BE2C (cell line): Measurements from ENCODE around the gene TOP3B.
A peak's percentile ranks its signal among the peaks of the same experiment; 100 is the strongest.

Experiments used
- DNase-seq: peaks from one replicate; pipeline ENCODE4 v3.0.0-alpha.2; 2020
- H3K27me3 ChIP-seq: fragments of 250-450 bp; sonication (Bioruptor Pico); 2 replicates; pipeline ENCODE4 v1.5.1; 2020; ENCODE audit warnings: mild to moderate bottlenecking
- H3K36me3 ChIP-seq: fragments of 250-450 bp; sonication (Bioruptor Pico); 2 replicates; pipeline ENCODE4 v1.5.1; 2020; ENCODE audit warnings: mild to moderate bottlenecking
- H3K4me1 ChIP-seq: fragments of 250-450 bp; sonication (Bioruptor Pico); 2 replicates; pipeline ENCODE4 v1.5.1; 2020
- H3K4me3 ChIP-seq: 2 replicates; pipeline ENCODE4 v1.5.1; 2011; ENCODE audit warnings: low read depth, low read length
- H3K9me3 ChIP-seq: fragments of 250-450 bp; sonication (Bioruptor Pico); 2 replicates; pipeline ENCODE4 v1.5.1; 2020
- TF ChIP-seq, protein P1 (sequence below): IDR thresholded peaks from 2 replicates; pipeline ENCODE4 v1.5.1; 2012; ENCODE audit warnings: mild to moderate bottlenecking, low read depth, low read length

TOP3B gene

DNA sequence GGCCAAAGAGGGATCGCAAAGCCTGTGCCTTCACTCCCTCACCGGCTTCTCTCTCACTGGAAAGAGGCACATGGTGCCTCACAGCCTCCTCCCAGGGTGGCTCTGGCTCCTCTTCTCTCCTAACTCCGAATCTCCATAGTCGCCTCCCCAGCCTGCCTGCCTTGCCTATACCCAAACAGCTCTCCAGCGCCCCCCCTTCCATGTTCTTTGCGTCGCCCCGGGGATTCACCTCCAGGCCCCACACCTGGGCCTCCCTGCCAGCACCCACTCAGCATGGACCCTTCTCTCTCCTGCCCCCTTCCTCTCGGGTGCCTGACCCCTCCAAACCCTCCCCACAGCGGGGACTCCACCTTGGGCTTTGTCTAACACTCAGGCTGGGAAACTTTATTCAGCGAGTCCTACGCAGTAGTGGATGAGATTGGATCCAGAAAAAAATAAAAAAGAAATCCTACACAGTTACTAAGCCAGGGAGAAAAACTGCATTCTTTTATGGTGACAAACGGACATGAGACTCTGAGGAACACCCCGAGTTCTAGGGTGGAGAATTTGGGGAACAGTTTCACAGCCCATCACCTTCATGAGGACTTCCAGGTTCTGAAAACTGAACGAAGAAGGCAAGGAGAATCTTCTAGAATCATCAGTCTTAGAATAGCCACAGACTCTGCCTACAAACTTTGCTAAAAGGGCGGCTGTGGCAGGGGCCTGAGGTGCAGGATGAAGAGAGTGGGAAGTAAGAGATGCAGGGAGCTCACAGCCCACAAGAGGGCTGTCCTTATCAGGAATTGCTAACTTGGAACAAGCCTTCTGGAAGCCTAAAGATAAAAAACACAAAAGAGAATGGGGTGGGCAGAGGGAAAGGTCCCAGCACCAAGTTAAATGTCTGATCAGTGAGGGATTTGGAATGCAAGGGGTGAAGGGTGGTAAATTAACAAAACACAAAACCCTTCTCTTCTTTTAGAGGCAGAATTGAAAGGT, 35.3 kb downstream of the TOP3B start:
- DNase-seq: no peak
- 0 out of 2 replicates have a peak, but pooled peaks cover 2% of the 10 kb centered on the region for H3K4me1 ChIP-seq
- TF ChIP-seq, protein P1, sequence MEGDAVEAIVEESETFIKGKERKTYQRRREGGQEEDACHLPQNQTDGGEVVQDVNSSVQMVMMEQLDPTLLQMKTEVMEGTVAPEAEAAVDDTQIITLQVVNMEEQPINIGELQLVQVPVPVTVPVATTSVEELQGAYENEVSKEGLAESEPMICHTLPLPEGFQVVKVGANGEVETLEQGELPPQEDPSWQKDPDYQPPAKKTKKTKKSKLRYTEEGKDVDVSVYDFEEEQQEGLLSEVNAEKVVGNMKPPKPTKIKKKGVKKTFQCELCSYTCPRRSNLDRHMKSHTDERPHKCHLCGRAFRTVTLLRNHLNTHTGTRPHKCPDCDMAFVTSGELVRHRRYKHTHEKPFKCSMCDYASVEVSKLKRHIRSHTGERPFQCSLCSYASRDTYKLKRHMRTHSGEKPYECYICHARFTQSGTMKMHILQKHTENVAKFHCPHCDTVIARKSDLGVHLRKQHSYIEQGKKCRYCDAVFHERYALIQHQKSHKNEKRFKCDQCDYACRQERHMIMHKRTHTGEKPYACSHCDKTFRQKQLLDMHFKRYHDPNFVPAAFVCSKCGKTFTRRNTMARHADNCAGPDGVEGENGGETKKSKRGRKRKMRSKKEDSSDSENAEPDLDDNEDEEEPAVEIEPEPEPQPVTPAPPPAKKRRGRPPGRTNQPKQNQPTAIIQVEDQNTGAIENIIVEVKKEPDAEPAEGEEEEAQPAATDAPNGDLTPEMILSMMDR: peak; percentile 56

DNA sequence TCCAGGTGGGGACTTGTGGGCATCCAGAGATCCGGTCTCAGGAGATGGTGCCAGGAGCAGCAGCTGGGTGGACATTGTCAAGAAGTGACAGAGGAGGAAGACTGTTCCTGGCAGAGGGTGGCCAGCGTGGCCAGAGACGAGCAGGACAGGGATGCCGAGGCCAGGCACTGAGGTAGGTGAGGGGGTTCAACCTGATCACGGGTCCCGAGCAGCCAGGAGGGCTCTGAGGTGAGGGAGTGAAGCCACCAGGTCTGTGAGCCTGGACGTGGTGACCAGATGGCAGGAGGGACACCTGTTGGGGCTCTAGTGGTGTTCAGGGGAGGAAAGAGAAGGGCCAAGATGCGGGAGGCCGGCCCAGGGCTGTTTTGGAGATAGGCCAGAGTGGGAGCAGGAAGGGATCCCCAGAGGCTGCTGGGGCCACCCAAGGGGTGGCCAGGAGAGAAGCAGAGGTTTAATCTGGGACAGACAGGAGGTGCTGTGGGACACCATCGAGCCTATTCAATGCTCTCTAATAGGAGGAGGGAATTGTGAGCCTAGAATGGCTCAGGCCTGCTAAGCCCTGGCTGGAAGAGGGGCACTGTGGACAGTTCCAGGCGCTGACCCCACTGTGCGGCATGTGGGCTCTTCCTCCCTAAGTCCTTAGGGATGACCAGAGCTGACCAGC, 36.2 kb downstream of the TOP3B start:
- Histone ChIP-seq H3K36me3 (peaks cover 9% of the 10 kb centered on the region), H3K27me3 (no peaks in the 10 kb centered on the region), H3K9me3 (no peaks in the 10 kb centered on the region), H3K4me1 (0 out of 2 replicates have a peak, but pooled peaks cover 2% of the 10 kb centered on the region), H3K4me3 (no peak overlapping the region)
- TF ChIP-seq, protein P1: no peak
- no peak for DNase-seq

More for the DNA sequence above, 35.3 kb downstream of the TOP3B start:
- no peaks in the 10 kb centered on the region for H3K27me3 ChIP-seq
- H3K36me3 ChIP-seq: peaks cover 9% of the 10 kb centered on the region
- H3K9me3 ChIP-seq: no peaks in the 10 kb centered on the region
- no peak overlapping the region for H3K4me3 ChIP-seq

DNA sequence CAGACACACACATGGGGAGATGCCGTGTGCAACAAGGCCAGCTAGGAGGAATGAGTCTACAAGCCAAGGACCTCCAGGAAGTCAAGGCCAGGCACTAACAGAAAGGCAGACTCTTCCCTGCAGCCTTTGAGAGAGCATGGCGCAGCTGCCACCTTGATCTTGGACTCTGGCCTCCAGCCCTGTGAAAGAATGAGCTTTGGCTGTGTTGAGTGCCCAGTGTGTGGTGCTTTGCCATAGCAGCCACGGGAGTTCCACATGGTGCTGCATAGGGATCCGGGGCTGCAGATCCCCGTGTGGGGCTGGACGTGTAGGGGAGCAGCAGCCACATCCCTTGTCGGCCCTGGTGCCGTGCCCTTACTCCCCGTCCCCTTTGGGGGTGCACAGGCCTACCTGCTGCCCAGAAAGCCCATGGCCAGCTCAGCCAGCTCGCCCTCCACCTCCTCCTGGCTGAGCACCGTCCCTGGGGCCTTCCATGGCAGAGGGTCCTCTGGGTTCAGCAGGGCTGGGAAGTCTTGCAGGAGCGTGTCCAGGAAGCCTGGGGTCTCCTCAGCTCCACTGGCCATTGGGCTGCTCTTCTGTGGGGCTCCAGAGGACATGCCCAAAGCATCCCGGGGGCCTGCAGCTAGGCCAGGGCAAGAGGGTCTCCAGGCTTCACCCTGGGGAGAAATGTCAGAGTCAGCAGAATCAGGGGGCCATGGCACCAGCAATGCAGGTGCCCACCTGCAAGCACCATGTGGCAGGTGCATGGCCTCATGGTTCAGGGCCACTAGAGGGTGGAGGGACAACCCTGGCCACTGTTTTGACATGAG, 36.9 kb downstream of the TOP3B start:
- no peak for DNase-seq
- H3K4me1 ChIP-seq: 0 out of 2 replicates have a peak, but pooled peaks cover 2% of the 10 kb centered on the region
- TF ChIP-seq, protein P1: no peak

DNA sequence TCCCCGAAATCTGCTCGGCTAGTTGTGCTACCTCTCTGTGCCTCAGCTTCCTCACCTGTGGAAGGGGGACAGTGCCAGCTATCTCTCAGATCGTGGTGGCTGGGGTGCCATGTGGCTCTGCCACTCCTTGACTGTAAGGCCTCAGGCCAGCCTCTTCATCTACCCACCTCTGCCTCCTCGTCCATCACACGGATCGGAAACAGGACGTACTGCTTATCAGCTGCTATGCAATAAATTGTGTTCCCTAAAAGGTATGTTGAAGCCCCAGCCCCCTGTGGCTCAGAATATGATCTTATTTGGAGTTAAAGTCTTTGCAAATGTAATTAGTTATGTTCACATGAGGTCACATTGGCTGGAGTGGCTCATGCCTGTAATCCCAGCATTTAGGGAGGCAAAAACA, 37.7 kb downstream of the TOP3B start:
- Histone ChIP-seq H3K36me3 (peaks cover 9% of the 10 kb centered on the region), H3K4me1 (0 out of 2 replicates have a peak, but pooled peaks cover 2% of the 10 kb centered on the region)

More for the DNA sequence above, 36.9 kb downstream of the TOP3B start:
- no peak overlapping the region for H3K4me3 ChIP-seq
- H3K27me3 ChIP-seq: no peaks in the 10 kb centered on the region
- H3K36me3 ChIP-seq: peaks cover 9% of the 10 kb centered on the region
- no peaks in the 10 kb centered on the region for H3K9me3 ChIP-seq

More for the DNA sequence above, 37.7 kb downstream of the TOP3B start:
- H3K9me3 ChIP-seq: no peaks in the 10 kb centered on the region
- TF ChIP-seq, protein P1: no peak
- no peaks in the 10 kb centered on the region for H3K27me3 ChIP-seq
- DNase-seq: no peak
- H3K4me3 ChIP-seq: no peak overlapping the region
